ENCODE results near the gene SETX.
"Not testable (repeated sequence)": the region's sequence is repeated elsewhere in the genome, so short reads cannot be mapped to it uniquely, and the experiment has no call there.

SETX gene

DNA sequence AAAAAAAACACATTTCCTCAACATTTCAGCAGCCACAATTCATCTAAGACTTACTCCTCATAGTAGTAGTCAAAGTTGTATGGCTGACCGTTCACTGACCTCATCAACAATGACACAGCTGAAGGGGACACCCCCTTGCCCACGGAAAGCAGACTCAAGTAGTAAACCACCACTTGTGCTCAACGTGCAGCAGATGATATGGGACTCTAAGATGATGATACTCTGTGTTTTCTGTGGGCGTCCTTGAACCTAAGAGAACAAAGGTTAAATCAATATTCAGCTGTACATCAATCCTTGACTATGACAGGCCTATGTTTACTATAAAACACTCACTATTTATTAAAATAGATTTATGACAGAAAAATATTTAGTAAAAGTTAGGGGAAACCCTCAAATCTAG, 71.6 kb downstream of the SETX start:
- DNase-seq = no peak

DNA sequence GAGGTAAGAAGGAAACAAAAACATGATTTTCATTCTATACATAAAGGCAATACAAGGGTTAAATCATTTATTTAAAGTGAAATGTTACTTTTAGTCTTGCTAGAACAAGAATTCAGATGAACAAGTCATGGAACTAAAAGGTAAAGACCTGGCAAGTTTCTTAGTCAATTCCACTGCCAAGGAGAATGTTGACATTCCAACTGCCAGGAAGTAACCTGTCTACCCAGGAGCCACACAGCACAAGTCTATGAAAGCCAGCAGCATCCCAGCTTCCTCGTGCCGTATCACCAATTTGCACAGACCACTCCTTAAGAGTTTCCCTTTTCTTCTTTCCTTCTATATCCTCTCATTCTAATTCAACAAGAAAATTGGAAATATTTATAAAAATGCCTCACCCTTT, 79.9 kb downstream of the SETX start:
- no peak for DNase-seq

DNA sequence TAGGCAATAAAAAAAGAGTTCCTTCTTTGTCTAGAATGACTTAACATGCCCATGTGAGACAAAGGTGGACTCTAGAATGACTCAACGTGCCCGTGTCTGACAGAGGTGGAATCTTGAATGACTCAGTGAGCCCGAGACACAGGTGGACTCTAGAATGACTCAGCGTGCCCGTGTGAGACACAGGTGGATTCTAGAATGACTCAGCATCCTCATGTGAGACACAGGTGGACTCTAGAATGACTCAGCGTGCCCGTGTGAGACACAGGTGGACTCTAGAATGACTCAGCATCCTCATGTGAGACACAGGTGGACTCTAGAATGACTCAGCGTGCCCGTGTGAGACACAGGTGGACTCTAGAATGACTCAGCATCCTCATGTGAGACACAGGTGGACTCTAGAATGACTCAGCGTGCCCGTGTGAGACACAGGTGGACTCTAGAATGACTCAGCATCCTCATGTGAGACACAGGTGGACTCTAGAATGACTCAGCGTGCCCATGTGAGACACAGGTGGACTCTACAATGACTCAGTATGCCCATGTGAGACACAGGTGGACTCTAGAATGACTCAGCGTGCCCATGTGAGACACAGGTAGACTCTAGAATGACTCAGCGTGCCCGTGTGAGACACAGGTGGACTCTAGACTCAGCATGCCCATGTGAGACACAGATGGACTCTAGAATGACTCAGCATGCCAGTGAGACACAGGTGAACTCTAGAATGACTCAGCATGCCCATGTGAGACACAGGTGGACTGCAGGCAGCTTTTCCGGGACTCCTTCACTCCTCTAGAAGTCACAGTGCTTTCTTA, 84.9 kb downstream of the SETX start:
- not testable (repeated sequence) for DNase-seq

DNA sequence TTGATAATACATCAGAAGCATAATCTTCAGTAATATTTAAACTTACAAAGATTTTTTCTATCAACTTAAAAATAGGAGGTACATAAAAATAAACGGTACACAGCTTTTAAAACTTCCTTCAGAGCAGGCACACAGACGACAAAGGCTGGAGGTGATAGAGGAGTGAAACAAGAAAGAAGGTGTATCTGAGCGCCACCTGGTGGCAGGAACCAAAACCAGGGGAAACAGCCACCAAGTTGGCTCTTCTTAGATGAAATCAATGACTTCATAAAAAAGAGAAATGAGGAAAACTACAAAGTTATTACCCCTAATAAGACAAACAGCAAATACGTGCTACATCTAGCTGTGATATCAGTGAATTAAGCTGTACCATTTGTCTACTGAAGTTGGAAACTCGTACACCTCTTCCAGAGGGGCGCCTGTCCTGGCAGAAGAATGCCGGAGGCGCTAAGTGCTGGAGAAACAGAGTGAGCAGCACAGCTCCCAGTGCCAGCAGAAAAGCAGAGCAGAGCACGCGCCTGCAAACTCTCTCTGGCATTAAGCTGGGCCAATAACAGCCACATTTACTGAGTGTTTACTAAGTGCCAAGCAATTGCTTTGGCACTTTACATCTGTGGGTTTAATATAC, 85.9 kb downstream of the SETX start:
- peak; percentile 30 for DNase-seq

DNA sequence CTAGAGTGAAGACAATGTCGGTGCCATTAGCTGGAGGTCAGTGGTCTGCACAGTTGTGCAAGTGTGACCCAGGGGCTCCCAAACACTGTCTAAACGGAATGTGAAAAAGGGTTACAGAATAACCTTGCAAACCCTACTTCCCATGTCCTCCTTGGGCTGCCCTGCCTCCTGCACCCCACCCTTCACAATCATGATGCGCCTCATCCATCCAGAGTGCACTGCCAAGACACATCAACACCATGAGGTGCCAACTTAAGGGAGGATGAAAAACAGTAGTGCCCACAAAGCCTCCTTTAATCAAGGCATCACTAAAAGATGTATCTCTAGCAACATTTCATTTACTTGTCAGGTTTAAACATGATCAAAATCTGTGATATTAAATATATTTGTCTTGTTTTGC, 87.1 kb downstream of the SETX start:
- no peak for DNase-seq

DNA sequence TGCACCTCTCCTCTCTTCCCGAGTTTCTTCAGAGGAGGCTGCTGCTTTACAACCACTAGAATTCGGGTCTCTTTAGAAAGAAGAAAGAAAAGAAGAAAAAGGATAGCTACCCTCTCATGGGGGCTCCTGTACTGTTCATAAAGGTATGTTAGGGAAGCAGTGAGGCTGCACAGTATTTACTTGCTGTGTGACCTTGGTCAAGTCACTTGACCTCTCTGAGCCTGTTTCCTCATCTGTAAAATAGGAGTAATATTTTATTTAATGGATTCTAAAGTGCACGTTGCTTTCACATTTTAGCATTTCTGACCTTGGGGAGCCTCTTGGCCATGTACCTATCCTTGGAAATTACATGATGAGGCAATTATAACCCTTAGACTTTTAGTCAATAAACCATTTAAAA, 88.8 kb downstream of the SETX start:
- no peak for DNase-seq

DNA sequence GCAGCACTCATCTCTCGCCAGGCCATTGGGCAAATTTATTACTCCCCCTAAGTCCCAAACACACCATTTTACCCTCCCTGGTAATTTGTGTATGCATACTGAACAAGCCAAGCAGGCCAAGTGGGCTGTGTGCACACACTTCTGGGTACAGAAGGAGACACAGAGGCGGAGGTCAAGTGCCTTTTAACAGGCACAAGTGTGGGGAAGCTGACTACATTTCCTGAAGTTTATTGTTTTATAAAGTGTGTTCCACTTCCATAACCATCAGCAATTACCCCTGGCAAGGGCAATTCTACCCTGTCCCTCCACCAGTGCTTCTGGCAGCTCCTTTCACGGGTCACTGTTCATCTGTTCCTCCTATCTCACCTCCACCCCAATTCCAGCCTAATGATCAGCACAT, 93.9 kb downstream of the SETX start:
- no peak for DNase-seq

DNA sequence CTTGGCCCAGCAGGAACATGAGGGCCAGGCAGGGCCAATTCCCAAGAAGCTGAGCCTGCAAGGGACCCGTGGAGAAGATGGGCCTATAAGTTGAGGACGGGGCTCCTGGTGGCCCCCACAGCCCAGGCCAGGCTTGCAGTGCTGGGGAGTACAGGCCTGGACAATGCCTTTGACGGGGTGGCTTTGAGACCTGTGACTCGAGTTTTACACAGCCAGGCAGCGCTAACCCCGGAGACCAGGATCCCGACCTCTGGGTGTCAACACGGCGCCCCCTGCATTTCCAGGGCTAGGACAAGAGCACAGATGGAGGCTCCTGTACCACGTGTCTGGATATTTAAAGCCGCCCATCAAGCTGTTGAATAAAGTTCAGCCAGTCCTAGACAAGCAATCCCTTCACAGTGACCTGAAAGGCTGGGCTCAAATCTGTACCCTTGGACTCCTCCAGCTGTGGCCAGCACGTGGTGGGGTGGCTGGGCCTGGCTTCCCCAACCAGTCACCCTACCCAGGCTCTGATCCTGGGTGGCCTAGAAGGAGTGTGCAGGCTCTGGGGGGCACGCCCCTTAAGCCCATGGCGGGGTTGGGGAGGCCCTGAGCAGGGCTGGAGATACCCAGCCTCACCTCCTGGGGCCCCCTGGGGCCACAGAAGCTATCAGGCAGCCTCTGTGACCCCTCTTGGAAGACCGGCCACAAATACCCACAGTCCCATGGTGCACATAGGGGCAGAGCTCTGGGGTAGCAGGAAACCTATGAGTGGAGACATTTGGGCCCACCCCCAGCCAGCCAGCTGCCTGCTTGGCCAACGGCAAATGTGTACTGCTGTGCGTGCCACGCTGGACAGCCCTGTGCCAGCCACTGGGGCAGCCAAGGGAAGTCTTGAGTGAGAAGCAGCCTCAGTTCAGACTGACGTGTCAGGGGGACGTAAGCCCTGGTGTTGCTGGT, 104.2 kb downstream of the SETX start:
- no peak for DNase-seq

DNA sequence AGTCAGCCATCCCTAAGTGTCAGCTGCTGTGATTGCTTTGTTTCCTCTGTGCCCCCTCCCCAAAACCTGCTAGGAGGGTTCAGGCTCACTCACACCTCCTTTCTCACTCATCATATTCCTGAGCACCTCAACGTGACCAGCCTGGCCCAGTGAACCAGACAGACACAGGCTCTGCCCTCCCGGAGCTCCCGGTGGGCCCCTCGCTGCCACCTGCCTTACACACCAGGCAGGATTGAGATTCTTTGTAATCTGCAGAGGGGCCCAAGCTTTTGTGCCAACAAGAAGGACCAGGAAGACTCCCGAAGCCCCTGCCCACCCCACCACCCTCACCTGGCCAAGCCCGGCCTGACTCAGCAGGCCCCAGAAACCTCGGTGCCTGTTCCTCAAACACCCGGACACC, 105.1 kb downstream of the SETX start:
- no peak for DNase-seq

DNA sequence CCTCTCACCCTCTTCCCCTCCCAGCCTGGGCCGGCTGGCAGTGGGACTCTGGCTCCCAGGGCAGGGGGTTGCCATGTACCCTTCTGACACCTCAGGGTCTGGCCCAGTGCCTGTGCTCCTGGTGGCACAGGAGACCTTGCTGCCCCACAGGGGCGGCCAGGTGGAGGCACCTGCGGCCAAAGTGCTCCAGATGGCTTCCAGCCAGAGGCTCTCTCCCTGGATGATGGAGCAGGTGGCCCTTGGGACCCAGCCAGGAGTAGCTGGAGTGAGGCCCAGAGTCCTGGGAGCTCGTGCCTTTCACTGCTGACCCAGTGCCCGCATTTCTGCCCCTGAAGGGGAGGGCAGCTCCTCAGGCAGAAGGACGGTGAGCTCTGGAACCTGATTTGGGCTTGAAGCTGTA, 105.7 kb downstream of the SETX start:
- no peak for DNase-seq

DNA sequence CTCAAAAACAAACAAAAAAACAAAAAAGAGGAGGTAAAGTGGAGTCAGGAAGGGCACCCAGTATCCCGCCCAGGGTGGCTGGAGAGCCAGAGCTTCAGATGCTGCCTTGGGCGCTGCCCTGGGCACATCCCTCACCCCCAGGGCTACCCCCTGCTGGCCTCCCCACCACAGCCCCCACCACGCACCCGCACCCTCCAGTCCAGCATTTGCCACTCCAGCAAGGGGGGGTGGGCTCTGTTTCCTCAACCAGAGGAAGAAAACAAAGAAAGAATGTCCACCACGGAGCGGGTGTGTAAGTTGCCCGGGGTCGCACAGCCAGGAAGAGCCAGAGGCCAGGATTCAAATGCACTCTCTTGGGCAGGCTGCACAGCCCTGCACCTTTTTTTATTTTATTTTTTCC, 106.8 kb downstream of the SETX start:
- DNase-seq = no peak

DNA sequence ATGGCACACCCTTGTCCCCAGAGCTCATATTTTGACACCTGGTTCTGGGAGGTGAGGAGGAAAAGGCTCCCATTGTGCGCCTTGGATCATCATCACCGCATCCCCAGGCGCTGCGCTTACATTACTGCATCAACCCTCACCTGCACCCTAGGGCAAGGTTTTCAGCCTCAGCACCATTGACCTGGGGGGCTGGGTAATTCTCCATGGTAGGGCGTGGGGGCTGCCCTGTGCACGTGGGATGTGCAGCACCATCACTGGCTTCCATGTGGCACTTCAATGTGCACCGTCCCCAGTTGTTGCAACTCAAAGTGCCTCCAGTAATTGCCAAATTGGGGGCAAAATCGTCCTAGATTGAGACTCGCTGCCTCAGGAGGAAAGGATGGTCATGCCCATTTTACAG, 109.3 kb downstream of the SETX start:
- DNase-seq = no peak

DNA sequence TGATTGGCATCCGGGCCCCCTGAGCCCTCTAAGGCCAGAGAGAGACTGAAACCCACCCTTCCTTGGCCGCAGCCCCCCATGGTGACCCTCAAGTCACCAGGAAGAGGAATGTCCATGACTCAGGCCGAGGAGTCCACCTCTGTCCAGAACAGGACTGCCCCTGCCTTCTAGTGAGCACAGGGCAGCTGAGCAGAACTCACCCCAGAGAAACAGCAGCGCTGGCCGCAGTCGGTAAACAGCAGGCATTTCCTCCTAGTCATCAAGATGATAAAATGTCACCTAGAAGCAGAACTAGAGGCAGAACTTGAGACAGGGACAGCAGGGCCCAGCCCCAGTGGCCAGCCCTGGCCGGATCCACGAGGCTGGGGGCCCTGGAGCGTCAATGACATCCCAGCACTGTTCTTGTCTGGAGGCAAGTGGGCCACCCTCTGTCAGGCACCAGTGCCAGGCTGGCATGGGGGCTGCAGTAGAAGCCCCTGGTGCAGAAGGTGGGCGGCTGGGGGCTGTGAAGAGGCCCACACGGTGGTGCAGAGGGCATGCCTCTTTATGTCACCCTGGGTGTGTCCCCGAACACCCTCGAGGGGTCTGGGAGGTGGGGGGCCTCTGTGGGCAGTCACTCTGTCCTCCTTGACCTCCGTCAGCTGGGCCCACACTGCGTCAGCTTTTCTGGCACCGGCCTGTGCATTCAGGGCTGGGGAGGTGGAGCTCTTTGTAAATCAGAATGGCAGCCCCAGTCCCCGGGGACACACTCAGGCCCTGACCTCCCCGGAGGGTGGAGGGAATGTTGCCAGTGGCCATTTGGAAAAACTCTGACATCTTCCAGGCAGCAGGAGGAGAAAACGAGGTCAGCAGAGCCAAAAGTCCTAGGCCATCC, 110.0 kb downstream of the SETX start:
- DNase-seq = no peak

DNA sequence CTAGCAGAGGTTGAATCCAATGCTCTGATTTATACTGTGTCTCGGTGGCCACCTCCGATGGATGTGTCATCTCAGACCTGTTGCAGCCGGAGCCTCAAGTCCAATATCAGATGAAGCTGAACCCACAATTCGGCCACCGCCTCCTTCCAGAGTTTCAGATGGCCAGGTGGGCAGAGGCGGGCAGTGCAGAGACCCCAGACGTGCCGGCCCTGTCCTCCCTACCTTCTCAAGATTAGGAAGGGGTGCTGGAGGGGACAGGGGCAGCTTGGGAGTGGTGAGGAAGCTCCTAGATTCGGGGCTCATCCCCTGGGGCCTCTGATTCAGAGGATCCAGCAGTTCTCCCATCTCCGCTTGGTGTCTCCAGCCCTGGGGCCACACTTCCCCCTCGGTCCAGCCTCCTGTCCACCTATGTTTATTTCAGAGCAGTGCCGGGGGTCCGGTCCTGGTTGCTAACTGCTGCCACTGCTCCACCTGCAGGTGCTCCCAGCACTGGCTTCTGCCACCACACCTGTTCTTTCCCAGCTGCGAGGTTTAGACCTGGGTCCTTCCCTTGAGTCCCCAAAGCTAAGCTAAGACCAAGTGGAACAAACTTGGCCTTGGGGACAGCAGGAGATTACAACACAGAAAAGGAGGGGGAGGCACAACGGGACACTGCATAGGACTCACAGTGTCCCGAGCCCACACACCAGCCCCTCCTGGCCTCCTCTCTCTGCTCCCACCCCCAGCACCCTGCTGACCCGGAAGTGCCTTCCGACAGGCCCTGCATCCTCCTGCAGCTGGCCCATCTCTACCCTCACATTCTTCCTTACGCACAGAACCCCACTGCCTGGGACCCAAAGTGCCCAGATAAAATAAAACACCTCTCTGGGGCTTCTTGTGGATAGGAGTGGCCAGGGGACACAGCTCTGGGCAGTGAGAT, 111.4 kb downstream of the SETX start:
- DNase-seq = no peak

DNA sequence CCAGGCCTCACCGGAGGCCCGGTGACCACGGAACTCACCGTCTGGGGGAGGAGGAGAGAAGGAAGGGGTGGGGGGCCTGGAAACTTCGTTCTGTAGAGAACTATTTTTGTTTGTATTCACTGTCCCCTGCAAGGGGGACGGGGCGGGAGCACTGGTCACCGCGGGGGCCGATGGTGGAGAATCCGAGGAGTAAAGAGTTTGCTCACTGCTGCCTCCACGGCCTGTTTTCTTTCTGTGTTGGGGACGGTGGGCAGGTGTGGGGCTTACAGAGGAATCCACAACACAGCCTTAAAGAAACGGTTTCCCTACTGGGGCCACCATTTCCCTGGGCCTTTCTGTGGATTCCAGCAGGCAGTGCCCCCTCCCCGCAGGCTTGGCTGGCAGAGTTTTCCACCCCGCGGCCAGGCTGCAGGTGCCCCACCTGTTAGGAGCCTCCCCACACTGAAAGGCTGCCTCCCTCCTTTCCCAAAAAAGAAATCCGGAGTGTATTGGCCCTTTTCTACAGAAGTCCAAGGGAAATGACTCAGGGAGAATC, 112.1 kb downstream of the SETX start:
- DNase-seq = no peak

DNA sequence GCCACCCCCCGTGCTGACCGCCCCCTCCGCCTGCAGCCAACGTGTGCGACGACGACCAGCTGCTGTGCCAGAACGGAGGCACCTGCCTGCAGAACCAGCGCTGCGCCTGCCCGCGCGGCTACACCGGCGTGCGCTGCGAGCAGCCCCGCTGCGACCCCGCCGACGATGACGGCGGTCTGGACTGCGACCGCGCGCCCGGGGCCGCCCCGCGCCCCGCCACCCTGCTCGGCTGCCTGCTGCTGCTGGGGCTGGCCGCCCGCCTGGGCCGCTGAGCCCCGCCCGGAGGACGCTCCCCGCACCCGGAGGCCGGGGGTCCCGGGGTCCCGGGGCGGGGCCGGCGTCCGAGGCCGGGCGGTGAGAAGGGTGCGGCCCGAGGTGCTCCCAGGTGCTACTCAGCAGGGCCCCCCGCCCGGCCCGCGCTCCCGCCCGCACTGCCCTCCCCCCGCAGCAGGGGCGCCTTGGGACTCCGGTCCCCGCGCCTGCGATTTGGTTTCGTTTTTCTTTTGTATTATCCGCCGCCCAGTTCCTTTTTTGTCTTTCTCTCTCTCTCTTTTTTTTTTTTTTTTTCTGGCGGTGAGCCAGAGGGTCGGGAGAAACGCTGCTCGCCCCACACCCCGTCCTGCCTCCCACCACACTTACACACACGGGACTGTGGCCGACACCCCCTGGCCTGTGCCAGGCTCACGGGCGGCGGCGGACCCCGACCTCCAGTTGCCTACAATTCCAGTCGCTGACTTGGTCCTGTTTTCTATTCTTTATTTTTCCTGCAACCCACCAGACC, 112.8 kb downstream of the SETX start:
- DNase-seq = no peak

DNA sequence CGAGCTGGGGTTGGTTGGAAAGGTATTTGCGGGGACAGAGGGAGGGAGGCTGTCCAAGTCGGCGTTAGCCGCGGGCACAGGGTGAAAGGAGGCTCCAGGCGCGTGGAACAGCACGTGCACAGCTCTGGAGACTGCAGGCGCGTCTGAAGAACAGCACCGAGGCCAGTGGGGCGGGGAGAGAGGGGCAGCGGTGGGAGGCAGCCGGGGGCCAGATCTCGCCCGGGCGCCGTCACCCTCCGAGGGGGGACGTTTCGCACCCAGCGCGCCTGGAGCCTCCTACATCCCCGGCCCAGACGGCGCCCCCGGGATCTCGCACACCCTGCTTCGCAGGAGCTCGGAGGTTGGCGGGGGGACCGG, 113.3 kb downstream of the SETX start:
- DNase-seq = no peak

DNA sequence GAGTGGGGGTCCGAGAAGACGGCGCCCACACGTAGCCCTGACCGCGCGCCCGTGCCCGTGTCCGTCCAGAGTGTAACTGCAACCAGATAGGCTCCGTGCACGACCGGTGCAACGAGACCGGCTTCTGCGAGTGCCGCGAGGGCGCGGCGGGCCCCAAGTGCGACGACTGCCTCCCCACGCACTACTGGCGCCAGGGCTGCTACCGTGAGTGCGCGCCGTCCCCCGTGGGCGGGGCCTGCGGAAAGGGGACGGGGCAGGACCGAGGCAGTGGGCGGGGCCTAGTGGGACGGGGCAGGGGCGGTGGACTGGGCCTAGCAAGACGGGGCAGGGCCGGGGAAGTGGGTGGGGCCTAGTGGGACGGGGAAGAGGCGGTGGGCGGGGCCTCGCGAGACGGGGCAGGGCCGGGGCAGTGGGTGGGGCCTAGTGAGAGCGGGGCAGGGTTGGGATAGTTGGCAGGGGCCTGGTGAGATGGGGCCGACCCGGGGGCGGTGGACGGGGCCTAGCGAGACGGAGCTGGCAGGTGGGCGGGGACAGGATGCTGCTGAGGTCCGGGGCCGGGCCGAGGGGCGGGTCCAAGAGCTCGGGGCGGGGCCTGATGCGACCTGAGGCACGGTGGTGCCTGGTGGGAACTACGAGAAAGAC, 113.8 kb downstream of the SETX start:
- DNase-seq = no peak

DNA sequence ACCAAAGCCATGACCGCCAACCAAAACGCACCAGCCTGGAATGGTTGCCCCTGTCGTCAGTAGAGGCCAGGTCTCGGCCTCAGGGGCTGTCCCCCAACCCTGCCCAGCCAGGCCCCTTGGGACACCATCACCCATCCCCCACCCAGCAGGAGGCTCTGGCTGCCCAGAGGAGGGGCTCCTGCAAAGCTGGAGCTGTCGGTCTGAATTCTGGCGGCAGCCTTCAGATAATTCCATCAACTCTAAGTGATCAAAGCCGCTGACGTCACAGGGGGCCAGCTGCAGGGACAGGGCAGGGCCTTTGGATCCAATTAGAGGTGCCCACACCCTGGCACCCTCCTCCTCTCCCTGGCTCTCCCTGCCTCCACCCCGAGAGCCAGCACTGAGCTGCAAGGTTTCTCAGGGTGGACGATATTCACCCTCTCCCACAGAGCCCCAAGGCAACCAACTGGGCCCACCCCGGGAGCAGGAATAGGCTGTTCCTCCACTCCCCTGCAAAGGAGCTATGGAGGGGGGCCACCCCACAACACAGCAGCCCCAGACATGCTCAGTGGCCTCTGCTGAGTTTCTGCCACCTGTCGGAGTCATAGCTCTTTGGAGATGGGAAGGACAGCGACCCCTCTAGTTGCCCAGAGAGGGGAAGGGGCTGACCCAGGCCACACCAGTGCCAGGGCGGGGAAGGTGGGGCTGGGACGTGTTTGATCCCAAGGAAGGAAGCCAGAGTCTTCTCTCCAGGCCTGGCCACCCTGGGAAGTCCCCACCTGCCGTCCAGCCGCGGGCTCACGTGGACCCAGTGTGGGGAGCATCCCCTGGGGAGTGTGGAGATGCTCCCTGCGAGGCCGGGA, 114.6 kb downstream of the SETX start:
- DNase-seq = no peak

All from KG1 (cell line).